HepG2 (cell line): ENCODE measurements around the gene PDPK1. TPM values are rescaled to one million over a fixed set of nuclear protein-coding genes. Genes with fewer than 3 reads are reported as not detected.

Experiments used
- CREM ChIP-seq, 2 experiments: sonication (generic) in 1 of 2; formaldehyde crosslinking in 1 of 2; IDR thresholded peaks; 2 replicates each; pipeline versions ENCODE4 v1.4.0 to v1.6.1; 2016 to 2020; ENCODE audit warnings: antibody characterized with exemption in 1 of 2, mild to moderate bottlenecking in 1 of 2, missing genetic modification reagents in 1 of 2
- FOXC1 ChIP-seq: sonication (generic); formaldehyde crosslinking; IDR thresholded peaks from 2 replicates; pipeline ENCODE4 v1.8.0; 2022; ENCODE audit warnings: mild to moderate bottlenecking, missing genetic modification reagents, borderline replicate concordance
- FOXK1 ChIP-seq: sonication (generic); formaldehyde crosslinking; IDR thresholded peaks from 2 replicates; pipeline ENCODE4 v1.4.0; 2020; ENCODE audit warnings: low read depth, missing genetic modification reagents, borderline replicate concordance
- HHEX ChIP-seq: IDR thresholded peaks from 2 replicates; pipeline ENCODE4 v1.6.1; 2016; ENCODE audit warnings: control low read depth
- JUND ChIP-seq: sonication (generic); formaldehyde crosslinking; IDR thresholded peaks from 2 replicates; pipeline ENCODE4 v1.8.0; 2022; ENCODE audit warnings: mild to moderate bottlenecking, missing genetic modification reagents
- MATR3 ChIP-seq: sonication (generic); formaldehyde crosslinking; IDR thresholded peaks from 2 replicates; pipeline ENCODE4 v1.4.0; 2020; ENCODE audit warnings: missing genetic modification reagents
- NFIC ChIP-seq: IDR thresholded peaks from 2 replicates; pipeline ENCODE4 v1.6.1; 2012; ENCODE audit warnings: mild to moderate bottlenecking, low read length, inconsistent platforms
- NR2F6 ChIP-seq, 2 experiments: IDR thresholded peaks; 2 replicates each; pipeline ENCODE4 v1.6.1; 2016; ENCODE audit warnings: antibody characterized with exemption in 1 of 2, mild to moderate bottlenecking in 1 of 2
- PRMT3 ChIP-seq: sonication (generic); formaldehyde crosslinking; IDR thresholded peaks from 2 replicates; pipeline ENCODE4 v1.8.1; 2022; ENCODE audit warnings: low read depth, mild to moderate bottlenecking, moderate library complexity, missing genetic modification reagents, borderline replicate concordance
- SP2 ChIP-seq: sonication (generic); formaldehyde crosslinking; IDR thresholded peaks from 2 replicates; pipeline ENCODE4 v1.5.1; 2020; ENCODE audit warnings: mild to moderate bottlenecking, missing genetic modification reagents
- STAT5B ChIP-seq: sonication (generic); formaldehyde crosslinking; IDR thresholded peaks from 2 replicates; pipeline ENCODE4 v1.4.0; 2020; ENCODE audit warnings: missing genetic modification reagents
- TOE1 ChIP-seq: sonication (generic); formaldehyde crosslinking; IDR thresholded peaks from 2 replicates; pipeline ENCODE4 v1.4.0; 2020; ENCODE audit warnings: mild to moderate bottlenecking, missing genetic modification reagents
- ZBTB3 ChIP-seq: sonication (generic); formaldehyde crosslinking; IDR thresholded peaks from 2 replicates; pipeline ENCODE4 v1.4.0; 2020; ENCODE audit warnings: low read depth, mild to moderate bottlenecking, moderate library complexity, missing genetic modification reagents, borderline replicate concordance
- ZBTB7B ChIP-seq: sonication (generic); formaldehyde crosslinking; IDR thresholded peaks from 2 replicates; pipeline ENCODE4 v1.4.0; 2020; ENCODE audit warnings: missing genetic modification reagents
- ZMYM2 ChIP-seq: sonication (generic); formaldehyde crosslinking; IDR thresholded peaks from 2 replicates; pipeline ENCODE4 v1.8.0; 2022; ENCODE audit warnings: mild to moderate bottlenecking, missing genetic modification reagents
- ZNF383 ChIP-seq: sonication (generic); formaldehyde crosslinking; IDR thresholded peaks from 2 replicates; pipeline ENCODE4 v1.4.0; 2020; ENCODE audit warnings: missing genetic modification reagents, mild to moderate bottlenecking, borderline replicate concordance
- ZNF430 ChIP-seq: sonication (generic); formaldehyde crosslinking; IDR thresholded peaks from 2 replicates; pipeline ENCODE4 v1.9.0; 2021; ENCODE audit warnings: mild to moderate bottlenecking, missing genetic modification reagents
- ZNF564 ChIP-seq: sonication (generic); formaldehyde crosslinking; IDR thresholded peaks from 2 replicates; pipeline ENCODE4 v1.8.1; 2023; ENCODE audit warnings: mild to moderate bottlenecking, missing genetic modification reagents
- ZNF660 ChIP-seq: sonication (generic); formaldehyde crosslinking; IDR thresholded peaks from 2 replicates; pipeline ENCODE4 v1.5.1; 2020; ENCODE audit warnings: mild to moderate bottlenecking, low read depth, missing genetic modification reagents, borderline replicate concordance
- ZNF709 ChIP-seq: sonication (generic); formaldehyde crosslinking; IDR thresholded peaks from 2 replicates; pipeline ENCODE4 v1.5.0; 2020; ENCODE audit warnings: mild to moderate bottlenecking, missing genetic modification reagents
- ZNF788 ChIP-seq: sonication (generic); formaldehyde crosslinking; IDR thresholded peaks from 2 replicates; pipeline ENCODE4 v1.5.0; 2020; ENCODE audit warnings: mild to moderate bottlenecking, missing genetic modification reagents, borderline replicate concordance
- polyA plus RNA-seq, 8 experiments: library from polyadenylated mRNA; depleted of rRNA in 3 of 8; stranded (reverse) in 7 of 8; unstranded in 1 of 8; fragments of >200 nt; fragmentation: Illumina TruSeq in 4 of 8; extraction: Trizol in 4 of 8; gene quantifications; 2 replicates each; pipeline versions ENCODE4 v1.2.1 to v1.2.3, GENCODE V29; 2011 to 2016; ENCODE audit warnings: low read depth in 4 of 8, missing spikeins in 1 of 8, mixed read lengths in 1 of 8; ENCODE audit not compliant: insufficient read depth in 1 of 8
- total RNA-seq, 5 experiments: library from RNA; depleted of rRNA; stranded (reverse); fragments of >200 nt; fragmentation: Illumina TruSeq; extraction: Trizol; gene quantifications; 2 replicates each; pipeline ENCODE4 v1.2.3, GENCODE V29; 2016; ENCODE audit warnings: low read depth in 1 of 5
- TF ChIP-seq, protein P1 (sequence below), 2 experiments: sonication (generic) in 1 of 2; formaldehyde crosslinking in 1 of 2; IDR thresholded peaks; 2 replicates each; pipeline versions ENCODE4 v1.5.1 to v1.6.1; 2011 to 2020; ENCODE audit warnings: borderline replicate concordance in 1 of 2, low read depth in 1 of 2, low read length in 1 of 2, mild to moderate bottlenecking in 1 of 2, missing genetic modification reagents in 1 of 2, moderate library complexity in 1 of 2
- TF ChIP-seq, protein P2 (sequence below): sonication (generic); formaldehyde crosslinking; IDR thresholded peaks from 2 replicates; pipeline ENCODE4 v1.9.0; 2022; ENCODE audit warnings: missing genetic modification reagents, mild to moderate bottlenecking, borderline replicate concordance
- TF ChIP-seq, protein P3 (sequence below): IDR thresholded peaks from 2 replicates; pipeline ENCODE4 v1.6.1; 2018; ENCODE audit warnings: missing genetic modification reagents, mild to moderate bottlenecking, missing compliant biosample characterization

The PDPK1 gene
- total and polyA plus RNA-seq, 2 of the 13 experiments (the other 11 are each of a cell fraction or from before 2014, with no cell fraction given): 59.6 to 129 TPM

DNA sequence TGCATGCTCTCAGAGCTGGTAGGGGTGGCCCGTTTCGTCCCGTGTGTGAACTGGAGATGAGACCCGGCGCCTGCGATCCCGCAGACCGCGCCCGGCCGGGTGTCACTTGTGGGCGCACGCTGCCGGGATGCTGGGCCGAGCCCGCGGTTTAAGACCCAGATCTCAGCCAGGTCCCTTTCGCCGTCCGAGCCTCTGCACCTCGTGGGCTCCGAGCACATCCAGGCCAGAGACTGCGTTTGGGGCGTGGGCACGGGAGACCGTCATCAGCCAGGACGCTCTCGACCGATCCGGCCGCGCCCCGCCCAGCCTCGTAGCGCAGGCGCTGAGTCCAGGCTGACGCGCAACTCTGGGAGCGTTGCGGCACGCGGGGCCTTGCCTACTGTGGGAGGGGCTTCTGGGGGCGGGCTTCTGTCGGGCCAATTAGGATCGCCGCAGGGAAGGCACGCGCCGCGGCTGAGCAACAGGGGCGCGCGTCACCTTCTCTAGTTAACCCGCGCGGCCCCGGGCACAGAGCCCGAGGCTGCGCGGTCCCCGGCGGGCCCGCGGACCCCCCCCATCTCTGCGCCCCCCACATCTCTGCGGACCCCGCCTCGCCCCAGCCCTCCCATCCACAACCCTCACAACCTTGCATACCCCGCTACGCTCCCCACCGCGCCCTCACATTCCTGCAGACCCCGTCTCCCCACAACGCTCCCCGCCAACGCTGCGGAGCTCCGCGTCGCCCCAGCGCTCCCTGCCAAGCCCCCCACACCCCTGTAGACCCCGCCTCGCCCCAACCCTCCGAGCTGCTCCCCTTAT, 5.9 kb upstream of the PDPK1 start (continued):
- peak; percentile 38; the same call in 1 of the 2 replicates for TF ChIP-seq ZNF660 (CRISPR knock-in tag)
- TF ChIP-seq ZNF788: peak; percentile 93; the same call in 1 of the 2 replicates
- no peak for TF ChIP-seq NR2F6 (IDR thresholded peaks at IDR 0.05)
- 0 out of 2 replicates have a peak, but pooled peaks have one; percentile 46 for TF ChIP-seq NR2F6 (CRISPR knock-in tag; IDR thresholded peaks at IDR 0.05)
- 0 out of 2 replicates have a peak, but pooled peaks have one; percentile 34 for TF ChIP-seq NFIC
- TF ChIP-seq CREM (IDR thresholded peaks at IDR 0.05): peak; percentile 53; the same call in 1 of the 2 replicates
- TF ChIP-seq CREM (CRISPR knock-in tag; IDR thresholded peaks at IDR 0.05): no peak
- TF ChIP-seq ZBTB7B: no peak; the same call in 1 of the 2 replicates
- TF ChIP-seq ZBTB3 (CRISPR knock-in tag): 0 out of 2 replicates have a peak, but pooled peaks have one; percentile 4
- TF ChIP-seq, protein P1, sequence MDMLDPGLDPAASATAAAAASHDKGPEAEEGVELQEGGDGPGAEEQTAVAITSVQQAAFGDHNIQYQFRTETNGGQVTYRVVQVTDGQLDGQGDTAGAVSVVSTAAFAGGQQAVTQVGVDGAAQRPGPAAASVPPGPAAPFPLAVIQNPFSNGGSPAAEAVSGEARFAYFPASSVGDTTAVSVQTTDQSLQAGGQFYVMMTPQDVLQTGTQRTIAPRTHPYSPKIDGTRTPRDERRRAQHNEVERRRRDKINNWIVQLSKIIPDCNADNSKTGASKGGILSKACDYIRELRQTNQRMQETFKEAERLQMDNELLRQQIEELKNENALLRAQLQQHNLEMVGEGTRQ (IDR thresholded peaks at IDR 0.05; ENCODE audit: low read depth, low read length): no peak
- TF ChIP-seq, protein P1 (CRISPR knock-in tag; IDR thresholded peaks at IDR 0.05; ENCODE audit: borderline replicate concordance): peak; percentile 37; the same call in 1 of the 2 replicates
- TF ChIP-seq SP2 (CRISPR knock-in tag): peak; percentile 55; the same call in 1 of the 2 replicates
- TF ChIP-seq STAT5B (CRISPR knock-in tag): no peak
- no peak for TF ChIP-seq TOE1 (CRISPR knock-in tag)
- peak; percentile 66; the same call in 1 of the 2 replicates for TF ChIP-seq FOXC1 (CRISPR knock-in tag)
- TF ChIP-seq ZNF564: peak; percentile 72
- TF ChIP-seq, protein P2, sequence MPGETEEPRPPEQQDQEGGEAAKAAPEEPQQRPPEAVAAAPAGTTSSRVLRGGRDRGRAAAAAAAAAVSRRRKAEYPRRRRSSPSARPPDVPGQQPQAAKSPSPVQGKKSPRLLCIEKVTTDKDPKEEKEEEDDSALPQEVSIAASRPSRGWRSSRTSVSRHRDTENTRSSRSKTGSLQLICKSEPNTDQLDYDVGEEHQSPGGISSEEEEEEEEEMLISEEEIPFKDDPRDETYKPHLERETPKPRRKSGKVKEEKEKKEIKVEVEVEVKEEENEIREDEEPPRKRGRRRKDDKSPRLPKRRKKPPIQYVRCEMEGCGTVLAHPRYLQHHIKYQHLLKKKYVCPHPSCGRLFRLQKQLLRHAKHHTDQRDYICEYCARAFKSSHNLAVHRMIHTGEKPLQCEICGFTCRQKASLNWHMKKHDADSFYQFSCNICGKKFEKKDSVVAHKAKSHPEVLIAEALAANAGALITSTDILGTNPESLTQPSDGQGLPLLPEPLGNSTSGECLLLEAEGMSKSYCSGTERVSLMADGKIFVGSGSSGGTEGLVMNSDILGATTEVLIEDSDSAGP (CRISPR knock-in tag): peak; percentile 79
- 0 out of 2 replicates have a peak, but pooled peaks have one; percentile 9 for TF ChIP-seq JUND (CRISPR knock-in tag)
- TF ChIP-seq, protein P3, sequence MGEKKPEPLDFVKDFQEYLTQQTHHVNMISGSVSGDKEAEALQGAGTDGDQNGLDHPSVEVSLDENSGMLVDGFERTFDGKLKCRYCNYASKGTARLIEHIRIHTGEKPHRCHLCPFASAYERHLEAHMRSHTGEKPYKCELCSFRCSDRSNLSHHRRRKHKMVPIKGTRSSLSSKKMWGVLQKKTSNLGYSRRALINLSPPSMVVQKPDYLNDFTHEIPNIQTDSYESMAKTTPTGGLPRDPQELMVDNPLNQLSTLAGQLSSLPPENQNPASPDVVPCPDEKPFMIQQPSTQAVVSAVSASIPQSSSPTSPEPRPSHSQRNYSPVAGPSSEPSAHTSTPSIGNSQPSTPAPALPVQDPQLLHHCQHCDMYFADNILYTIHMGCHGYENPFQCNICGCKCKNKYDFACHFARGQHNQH (CRISPR knock-in tag): no peak
- TF ChIP-seq ZNF709 (CRISPR knock-in tag): 0 out of 2 replicates have a peak, but pooled peaks have one; percentile 38
- TF ChIP-seq PRMT3 (CRISPR knock-in tag): peak; percentile 84; the same call in 1 of the 2 replicates
- no peak for TF ChIP-seq ZMYM2 (CRISPR knock-in tag)
- TF ChIP-seq HHEX: no peak
- TF ChIP-seq FOXK1 (CRISPR knock-in tag): no peak
- no peak for TF ChIP-seq ZNF383
- TF ChIP-seq MATR3 (CRISPR knock-in tag): no peak
- peak; percentile 59; the same call in 1 of the 2 replicates for TF ChIP-seq ZNF430
